Measurements from ENCODE around the gene PTCH2. TPM values are rescaled to one million over a fixed set of nuclear protein-coding genes. Genes with fewer than 3 reads are reported as not detected.

The PTCH2 gene
- total and polyA plus RNA-seq, 2 of the 13 experiments (the other 11 are each of a cell fraction or from before 2014, with no cell fraction given) = 0.60 to 1.5 TPM

DNA sequence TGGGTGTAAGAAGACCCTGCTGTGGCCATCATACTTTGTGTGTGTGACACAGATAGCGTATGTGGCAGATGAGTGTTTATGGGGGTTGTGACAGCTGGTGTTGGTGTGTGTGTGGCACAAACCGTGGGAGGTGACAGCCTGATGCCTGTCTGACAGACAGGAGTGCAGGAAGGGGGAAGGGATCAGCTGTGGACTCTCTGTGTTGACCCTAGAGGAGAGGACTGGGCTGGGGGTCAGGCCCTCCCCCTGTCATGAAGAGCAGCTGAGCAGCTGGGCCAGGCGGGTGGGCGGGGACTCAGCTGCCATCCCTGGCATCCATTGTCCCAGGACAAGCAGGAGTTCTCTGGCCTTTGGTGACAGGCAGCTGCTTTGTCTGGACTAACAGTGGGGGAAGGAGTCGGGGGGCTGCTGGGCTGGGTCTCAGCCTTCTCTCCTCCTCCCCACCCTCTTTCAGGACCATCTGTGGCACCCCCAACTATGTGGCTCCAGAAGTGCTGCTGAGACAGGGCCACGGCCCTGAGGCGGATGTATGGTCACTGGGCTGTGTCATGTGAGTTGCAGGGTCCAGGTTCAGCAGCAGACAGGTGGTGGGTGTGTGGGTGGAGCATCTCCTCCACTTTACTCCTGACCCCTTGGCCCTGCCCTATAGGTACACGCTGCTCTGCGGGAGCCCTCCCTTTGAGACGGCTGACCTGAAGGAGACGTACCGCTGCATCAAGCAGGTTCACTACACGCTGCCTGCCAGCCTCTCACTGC, 40.6 kb downstream of the PTCH2 start (continued):
- TF ChIP-seq, protein P1, sequence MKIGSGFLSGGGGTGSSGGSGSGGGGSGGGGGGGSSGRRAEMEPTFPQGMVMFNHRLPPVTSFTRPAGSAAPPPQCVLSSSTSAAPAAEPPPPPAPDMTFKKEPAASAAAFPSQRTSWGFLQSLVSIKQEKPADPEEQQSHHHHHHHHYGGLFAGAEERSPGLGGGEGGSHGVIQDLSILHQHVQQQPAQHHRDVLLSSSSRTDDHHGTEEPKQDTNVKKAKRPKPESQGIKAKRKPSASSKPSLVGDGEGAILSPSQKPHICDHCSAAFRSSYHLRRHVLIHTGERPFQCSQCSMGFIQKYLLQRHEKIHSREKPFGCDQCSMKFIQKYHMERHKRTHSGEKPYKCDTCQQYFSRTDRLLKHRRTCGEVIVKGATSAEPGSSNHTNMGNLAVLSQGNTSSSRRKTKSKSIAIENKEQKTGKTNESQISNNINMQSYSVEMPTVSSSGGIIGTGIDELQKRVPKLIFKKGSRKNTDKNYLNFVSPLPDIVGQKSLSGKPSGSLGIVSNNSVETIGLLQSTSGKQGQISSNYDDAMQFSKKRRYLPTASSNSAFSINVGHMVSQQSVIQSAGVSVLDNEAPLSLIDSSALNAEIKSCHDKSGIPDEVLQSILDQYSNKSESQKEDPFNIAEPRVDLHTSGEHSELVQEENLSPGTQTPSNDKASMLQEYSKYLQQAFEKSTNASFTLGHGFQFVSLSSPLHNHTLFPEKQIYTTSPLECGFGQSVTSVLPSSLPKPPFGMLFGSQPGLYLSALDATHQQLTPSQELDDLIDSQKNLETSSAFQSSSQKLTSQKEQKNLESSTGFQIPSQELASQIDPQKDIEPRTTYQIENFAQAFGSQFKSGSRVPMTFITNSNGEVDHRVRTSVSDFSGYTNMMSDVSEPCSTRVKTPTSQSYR (CRISPR knock-in tag; IDR thresholded peaks at IDR 0.05; ENCODE audit: borderline replicate concordance) = peak; percentile 64; the same call in 1 of the 2 replicates
- TF ChIP-seq HOXA3 (CRISPR knock-in tag; IDR thresholded peaks at IDR 0.05) (peak; percentile 15; the same call in 1 of the 2 replicates), ZNF225 (CRISPR knock-in tag; IDR thresholded peaks at IDR 0.05) (0 out of 2 replicates have a peak, but pooled peaks have one; percentile 10), HNF4A (CRISPR knock-in tag; IDR thresholded peaks at IDR 0.05) (0 out of 2 replicates have a peak, but pooled peaks have one; percentile 14), MYC (CRISPR knock-in tag; IDR thresholded peaks at IDR 0.05; ENCODE audit: borderline replicate concordance) (no peak), DPF2 (CRISPR knock-in tag; IDR thresholded peaks at IDR 0.05; ENCODE audit: borderline replicate concordance, low read depth) (no peak), ARNT (IDR thresholded peaks at IDR 0.05) (no peak), RARA (CRISPR knock-in tag; IDR thresholded peaks at IDR 0.05) (0 out of 2 replicates have a peak, but pooled peaks have one; percentile 15), POLR2A (IDR thresholded peaks at IDR 0.05; ENCODE audit: insufficient read depth in 1 of 2, low read depth in 2 of 2, low read length in 2 of 2) (0 out of 4 replicates have a peak, but pooled peaks of 1 of the 2 experiments have one; percentile 34)
- TF ChIP-seq, protein P2, sequence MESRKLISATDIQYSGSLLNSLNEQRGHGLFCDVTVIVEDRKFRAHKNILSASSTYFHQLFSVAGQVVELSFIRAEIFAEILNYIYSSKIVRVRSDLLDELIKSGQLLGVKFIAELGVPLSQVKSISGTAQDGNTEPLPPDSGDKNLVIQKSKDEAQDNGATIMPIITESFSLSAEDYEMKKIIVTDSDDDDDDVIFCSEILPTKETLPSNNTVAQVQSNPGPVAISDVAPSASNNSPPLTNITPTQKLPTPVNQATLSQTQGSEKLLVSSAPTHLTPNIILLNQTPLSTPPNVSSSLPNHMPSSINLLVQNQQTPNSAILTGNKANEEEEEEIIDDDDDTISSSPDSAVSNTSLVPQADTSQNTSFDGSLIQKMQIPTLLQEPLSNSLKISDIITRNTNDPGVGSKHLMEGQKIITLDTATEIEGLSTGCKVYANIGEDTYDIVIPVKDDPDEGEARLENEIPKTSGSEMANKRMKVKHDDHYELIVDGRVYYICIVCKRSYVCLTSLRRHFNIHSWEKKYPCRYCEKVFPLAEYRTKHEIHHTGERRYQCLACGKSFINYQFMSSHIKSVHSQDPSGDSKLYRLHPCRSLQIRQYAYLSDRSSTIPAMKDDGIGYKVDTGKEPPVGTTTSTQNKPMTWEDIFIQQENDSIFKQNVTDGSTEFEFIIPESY (CRISPR knock-in tag; IDR thresholded peaks at IDR 0.05) = peak; percentile 69
- TF ChIP-seq, protein P3, sequence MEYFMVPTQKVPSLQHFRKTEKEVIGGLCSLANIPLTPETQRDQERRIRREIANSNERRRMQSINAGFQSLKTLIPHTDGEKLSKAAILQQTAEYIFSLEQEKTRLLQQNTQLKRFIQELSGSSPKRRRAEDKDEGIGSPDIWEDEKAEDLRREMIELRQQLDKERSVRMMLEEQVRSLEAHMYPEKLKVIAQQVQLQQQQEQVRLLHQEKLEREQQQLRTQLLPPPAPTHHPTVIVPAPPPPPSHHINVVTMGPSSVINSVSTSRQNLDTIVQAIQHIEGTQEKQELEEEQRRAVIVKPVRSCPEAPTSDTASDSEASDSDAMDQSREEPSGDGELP (IDR thresholded peaks at IDR 0.05; ENCODE audit: borderline replicate concordance, low read depth) = peak; percentile 91
- TF ChIP-seq, protein P4, sequence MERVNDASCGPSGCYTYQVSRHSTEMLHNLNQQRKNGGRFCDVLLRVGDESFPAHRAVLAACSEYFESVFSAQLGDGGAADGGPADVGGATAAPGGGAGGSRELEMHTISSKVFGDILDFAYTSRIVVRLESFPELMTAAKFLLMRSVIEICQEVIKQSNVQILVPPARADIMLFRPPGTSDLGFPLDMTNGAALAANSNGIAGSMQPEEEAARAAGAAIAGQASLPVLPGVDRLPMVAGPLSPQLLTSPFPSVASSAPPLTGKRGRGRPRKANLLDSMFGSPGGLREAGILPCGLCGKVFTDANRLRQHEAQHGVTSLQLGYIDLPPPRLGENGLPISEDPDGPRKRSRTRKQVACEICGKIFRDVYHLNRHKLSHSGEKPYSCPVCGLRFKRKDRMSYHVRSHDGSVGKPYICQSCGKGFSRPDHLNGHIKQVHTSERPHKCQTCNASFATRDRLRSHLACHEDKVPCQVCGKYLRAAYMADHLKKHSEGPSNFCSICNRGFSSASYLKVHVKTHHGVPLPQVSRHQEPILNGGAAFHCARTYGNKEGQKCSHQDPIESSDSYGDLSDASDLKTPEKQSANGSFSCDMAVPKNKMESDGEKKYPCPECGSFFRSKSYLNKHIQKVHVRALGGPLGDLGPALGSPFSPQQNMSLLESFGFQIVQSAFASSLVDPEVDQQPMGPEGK (CRISPR knock-in tag; IDR thresholded peaks at IDR 0.05) = 0 out of 2 replicates have a peak, but pooled peaks have one; percentile 43
- TF ChIP-seq, protein P5, sequence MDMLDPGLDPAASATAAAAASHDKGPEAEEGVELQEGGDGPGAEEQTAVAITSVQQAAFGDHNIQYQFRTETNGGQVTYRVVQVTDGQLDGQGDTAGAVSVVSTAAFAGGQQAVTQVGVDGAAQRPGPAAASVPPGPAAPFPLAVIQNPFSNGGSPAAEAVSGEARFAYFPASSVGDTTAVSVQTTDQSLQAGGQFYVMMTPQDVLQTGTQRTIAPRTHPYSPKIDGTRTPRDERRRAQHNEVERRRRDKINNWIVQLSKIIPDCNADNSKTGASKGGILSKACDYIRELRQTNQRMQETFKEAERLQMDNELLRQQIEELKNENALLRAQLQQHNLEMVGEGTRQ (IDR thresholded peaks at IDR 0.05; ENCODE audit: low read depth, low read length) = no peak
- TF ChIP-seq, protein P5 (CRISPR knock-in tag; IDR thresholded peaks at IDR 0.05; ENCODE audit: borderline replicate concordance) = no peak

Measured in HepG2 (cell line).